Measurements from ENCODE around the gene LAPTM5.

- TF ChIP-seq EZH2 (IDR thresholded peaks at IDR 0.05; ENCODE audit: insufficient read depth, low read length) (no peak), CTCF (IDR thresholded peaks at IDR 0.05; ENCODE audit: insufficient read depth, low read depth, low read length) (no peak)
Observed at GRCh38 chr1:30773722-30774358, 16.3 kb upstream of the LAPTM5 start.
